Cardiac muscle cell (in vitro differentiated cells and primary cell): ENCODE results near the gene OR51B4. TPM values are rescaled to one million over a fixed set of nuclear protein-coding genes. Genes with fewer than 3 reads are reported as not detected.
A peak's percentile ranks its signal among the peaks of the same experiment; 100 is the strongest.
"Not testable (repeated sequence)": the region's sequence is repeated elsewhere in the genome, so short reads cannot be mapped to it uniquely, and the experiment has no call there.

Experiments used
- DNase-seq, 2 donors: peaks; one replicate each; pipeline versions ENCODE4 v3.0.0 to v3.0.0-alpha.2; 2010 to 2017; ENCODE audit warnings: low read depth in 1 of 2, low spot score in 1 of 2
- H3K27ac ChIP-seq: fragments of 200-600 bp; sonication (generic); 2 replicates; pipeline ENCODE4 v1.5.1; 2016
- H3K27me3 ChIP-seq: fragments of 200-600 bp; sonication (generic); 2 replicates; pipeline ENCODE4 v1.6.0; 2016; ENCODE audit warnings: control low read depth
- H3K36me3 ChIP-seq: fragments of 200-600 bp; sonication (generic); 2 replicates; pipeline ENCODE4 v1.5.1; 2016; ENCODE audit warnings: control low read depth
- H3K4me1 ChIP-seq: fragments of 200-600 bp; sonication (generic); 2 replicates; pipeline ENCODE4 v1.8.1; 2017; ENCODE audit warnings: low read depth, mild to moderate bottlenecking, mixed run types
- H3K4me3 ChIP-seq: fragments of 200-600 bp; sonication (generic); 2 replicates; pipeline ENCODE4 v1.5.1; 2016; ENCODE audit warnings: mild to moderate bottlenecking
- H3K9me3 ChIP-seq: fragments of 200-600 bp; sonication (generic); 2 replicates; pipeline ENCODE4 v1.5.1; 2017; ENCODE audit warnings: low read depth, mild to moderate bottlenecking, control low read depth
- polyA plus RNA-seq: library from polyadenylated mRNA; unstranded; fragments of >200 nt; fragmentation: Nextera tagmentation; extraction: Ambion mirVana; gene quantifications from 2 replicates; pipeline ENCODE4 v1.2.1, GENCODE V29; 2016
- total RNA-seq: library from RNA; depleted of rRNA; stranded (reverse); fragments of >200 nt; gene quantifications from 2 replicates; pipeline ENCODE4 v1.2.3, GENCODE V29; 2016
- TF ChIP-seq, protein P1 (sequence below): IDR thresholded peaks from 2 replicates; pipeline ENCODE4 v1.5.1; 2012; ENCODE audit warnings: low read depth, mild to moderate bottlenecking, low read length

The OR51B4 gene
- total and polyA plus RNA-seq, 2 experiments from 2014 or later: 0.24 to 0.57 TPM

GRCh38 chr11:5343474-5344335, 42.0 kb upstream of the OR51B4 start, which contains the start of gene OR51B5:
TSS of gene OR51B5 (minus strand) at chr11:5343524. CDS start at chr11:5343524, 0 bp downstream.
- H3K27ac ChIP-seq: no peak within 1 kb of the TSS
- TF ChIP-seq, protein P1, sequence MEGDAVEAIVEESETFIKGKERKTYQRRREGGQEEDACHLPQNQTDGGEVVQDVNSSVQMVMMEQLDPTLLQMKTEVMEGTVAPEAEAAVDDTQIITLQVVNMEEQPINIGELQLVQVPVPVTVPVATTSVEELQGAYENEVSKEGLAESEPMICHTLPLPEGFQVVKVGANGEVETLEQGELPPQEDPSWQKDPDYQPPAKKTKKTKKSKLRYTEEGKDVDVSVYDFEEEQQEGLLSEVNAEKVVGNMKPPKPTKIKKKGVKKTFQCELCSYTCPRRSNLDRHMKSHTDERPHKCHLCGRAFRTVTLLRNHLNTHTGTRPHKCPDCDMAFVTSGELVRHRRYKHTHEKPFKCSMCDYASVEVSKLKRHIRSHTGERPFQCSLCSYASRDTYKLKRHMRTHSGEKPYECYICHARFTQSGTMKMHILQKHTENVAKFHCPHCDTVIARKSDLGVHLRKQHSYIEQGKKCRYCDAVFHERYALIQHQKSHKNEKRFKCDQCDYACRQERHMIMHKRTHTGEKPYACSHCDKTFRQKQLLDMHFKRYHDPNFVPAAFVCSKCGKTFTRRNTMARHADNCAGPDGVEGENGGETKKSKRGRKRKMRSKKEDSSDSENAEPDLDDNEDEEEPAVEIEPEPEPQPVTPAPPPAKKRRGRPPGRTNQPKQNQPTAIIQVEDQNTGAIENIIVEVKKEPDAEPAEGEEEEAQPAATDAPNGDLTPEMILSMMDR: no peak
- no peak within 1 kb of the TSS for H3K4me3 ChIP-seq
- H3K4me1 ChIP-seq: no peaks in the 10 kb centered on the region
- H3K27me3 ChIP-seq: no peaks in the 10 kb centered on the region
- no peaks in the 10 kb centered on the region for H3K9me3 ChIP-seq
- no peaks in the 10 kb centered on the region for H3K36me3 ChIP-seq
- no peak for DNase-seq

- no peaks in the 10 kb centered on the region for H3K27me3 ChIP-seq
- no peaks in the 10 kb centered on the region for H3K36me3 ChIP-seq
- no peaks in the 10 kb centered on the region for H3K4me1 ChIP-seq
- no peaks in the 10 kb centered on the region for H3K9me3 ChIP-seq
- no peak overlapping the region for H3K4me3 ChIP-seq
- TF ChIP-seq, protein P1: no peak
- no peak overlapping the region for H3K27ac ChIP-seq
- no peak for DNase-seq
Measured at GRCh38 chr11:5339771-5340322, 38.1 kb upstream of the OR51B4 start.

DNA sequence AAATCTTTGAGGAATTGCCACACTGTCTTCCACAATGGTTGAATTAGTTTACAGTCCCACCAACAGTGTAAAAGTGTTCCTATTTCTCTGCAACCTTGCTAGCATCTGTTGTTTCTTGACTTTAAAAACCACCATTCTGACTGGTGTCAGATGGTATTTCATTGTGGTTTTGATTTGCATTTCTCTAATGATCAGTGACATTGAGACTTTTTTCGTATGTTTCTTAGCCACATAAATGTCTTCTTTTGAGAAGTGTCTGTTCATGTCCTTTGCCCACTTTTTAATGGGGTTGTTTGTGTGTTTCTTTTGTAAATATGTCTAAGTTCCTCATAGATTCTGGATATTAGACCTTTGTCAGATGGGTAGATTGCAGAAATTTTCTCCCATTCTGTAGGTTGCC, 35.5 kb upstream of the OR51B4 start:
- H3K4me3 ChIP-seq, H3K27ac ChIP-seq, H3K36me3 ChIP-seq, H3K4me1 ChIP-seq, H3K9me3 ChIP-seq, DNase-seq, H3K27me3 ChIP-seq: not testable (repeated sequence)

DNA sequence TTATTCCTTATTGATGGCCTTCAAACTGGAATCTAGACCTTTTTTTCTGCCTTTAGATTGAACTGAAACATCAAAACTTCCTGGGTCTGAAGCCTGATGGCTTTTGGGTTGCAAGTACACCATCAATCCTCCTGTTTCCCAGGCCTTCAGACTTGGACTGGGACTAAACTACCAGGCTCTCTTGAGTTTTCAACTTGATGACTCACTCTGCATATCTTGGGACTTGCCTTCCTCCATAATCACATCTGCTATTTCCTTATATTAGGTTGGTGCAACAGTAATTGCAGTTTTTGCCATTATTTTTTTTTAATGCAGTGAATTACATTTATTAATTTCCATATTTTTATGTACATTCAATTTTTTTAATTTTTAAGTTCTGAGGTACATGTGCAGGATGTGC, 34.6 kb upstream of the OR51B4 start:
- H3K36me3 ChIP-seq: no peaks in the 10 kb centered on the region
- no peaks in the 10 kb centered on the region for H3K4me1 ChIP-seq
- peak in 1 of 2 donors; percentile 3 for DNase-seq
- no peak overlapping the region for H3K27ac ChIP-seq
- TF ChIP-seq, protein P1: no peak
- no peak overlapping the region for H3K4me3 ChIP-seq
- H3K27me3 ChIP-seq: no peaks in the 10 kb centered on the region
- no peaks in the 10 kb centered on the region for H3K9me3 ChIP-seq

DNA sequence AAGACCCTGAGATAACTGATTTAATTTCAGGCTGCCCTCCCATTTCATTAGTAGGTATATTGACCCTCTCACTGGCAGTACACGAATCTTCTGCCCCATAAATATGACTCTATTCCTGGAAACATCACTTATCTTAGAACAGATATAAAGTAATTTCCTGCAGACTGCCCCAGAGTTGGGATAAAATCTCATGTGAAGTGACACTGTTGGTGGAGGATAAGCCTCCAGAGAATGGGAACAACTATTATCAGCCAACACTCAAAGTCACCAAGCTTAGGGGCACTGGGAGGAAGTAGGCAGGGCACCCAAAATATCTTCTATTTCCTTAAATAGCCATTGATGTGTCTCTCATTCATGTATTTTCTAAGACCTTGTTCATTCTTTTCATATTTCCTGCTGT, 33.4 kb upstream of the OR51B4 start:
- no peaks in the 10 kb centered on the region for H3K27me3 ChIP-seq
- no peak for DNase-seq
- no peaks in the 10 kb centered on the region for H3K4me1 ChIP-seq
- TF ChIP-seq, protein P1: no peak
- no peaks in the 10 kb centered on the region for H3K9me3 ChIP-seq
- H3K27ac ChIP-seq: no peak overlapping the region
- no peaks in the 10 kb centered on the region for H3K36me3 ChIP-seq
- no peak overlapping the region for H3K4me3 ChIP-seq

DNA sequence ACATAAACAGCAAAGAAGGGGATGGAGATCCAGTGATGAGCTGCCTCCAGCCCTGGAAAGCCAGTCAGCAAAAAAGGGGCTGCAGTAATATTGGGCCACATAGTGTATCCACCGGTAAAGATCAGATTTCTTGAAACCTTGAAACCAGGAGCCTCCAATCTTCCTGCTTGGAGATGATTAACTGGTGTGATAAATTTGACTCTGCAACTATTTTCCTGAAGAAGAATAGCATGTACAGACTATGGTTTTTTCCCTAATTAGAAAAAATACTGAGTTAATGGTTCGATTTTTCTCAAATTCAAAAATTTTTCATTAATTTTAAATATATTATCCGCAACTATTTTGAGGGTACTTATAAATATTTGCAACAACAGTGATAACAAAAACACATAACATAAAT, 22.5 kb upstream of the OR51B4 start, which contains the start of gene OR51B2:
OR51B2 (minus strand) TSS at position 101 of the 400 bp plus-strand sequence; CDS start at position 101, 0 bp downstream.
- H3K27me3 ChIP-seq: no peaks in the 10 kb centered on the region
- no peak within 1 kb of the TSS for H3K27ac ChIP-seq
- H3K36me3 ChIP-seq: no peaks in the 10 kb centered on the region
- H3K4me1 ChIP-seq: no peaks in the 10 kb centered on the region
- no peak for DNase-seq
- H3K4me3 ChIP-seq: no peak within 1 kb of the TSS
- TF ChIP-seq, protein P1: no peak
- H3K9me3 ChIP-seq: no peaks in the 10 kb centered on the region
